GM18499 (cell line): ENCODE measurements around the gene AARSD1.
"Not testable (repeated sequence)": the region's sequence is repeated elsewhere in the genome, so short reads cannot be mapped to it uniquely, and the experiment has no call there.

Experiments used
- ATAC-seq: cut with Tn5 transposase; IDR thresholded peaks from one replicate; pipeline ENCODE4 v1.9.1; 2021; ENCODE audit warnings: moderate number of reproducible peaks; ENCODE audit not compliant: insufficient read depth, unreplicated experiment

The AARSD1 gene

DNA sequence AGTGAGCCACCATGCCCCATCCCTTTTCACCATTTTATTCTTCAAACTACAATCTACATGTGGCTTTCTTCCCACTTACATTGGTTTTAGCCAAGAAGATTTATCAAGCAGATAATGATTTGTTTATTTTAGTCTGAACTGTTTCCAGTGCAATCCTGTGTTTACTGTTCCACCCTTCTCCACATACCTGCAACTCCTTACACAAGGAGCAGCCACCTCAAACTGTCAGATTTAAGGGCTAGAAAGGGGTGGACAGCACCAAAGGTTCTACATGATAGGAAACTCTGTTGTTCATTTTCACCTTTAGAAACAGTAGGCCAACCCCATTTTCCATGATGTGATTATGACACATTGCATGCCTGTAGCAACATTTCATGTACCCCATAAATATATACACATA is 18.0 kb upstream of the AARSD1 start:
- no peak for ATAC-seq

DNA sequence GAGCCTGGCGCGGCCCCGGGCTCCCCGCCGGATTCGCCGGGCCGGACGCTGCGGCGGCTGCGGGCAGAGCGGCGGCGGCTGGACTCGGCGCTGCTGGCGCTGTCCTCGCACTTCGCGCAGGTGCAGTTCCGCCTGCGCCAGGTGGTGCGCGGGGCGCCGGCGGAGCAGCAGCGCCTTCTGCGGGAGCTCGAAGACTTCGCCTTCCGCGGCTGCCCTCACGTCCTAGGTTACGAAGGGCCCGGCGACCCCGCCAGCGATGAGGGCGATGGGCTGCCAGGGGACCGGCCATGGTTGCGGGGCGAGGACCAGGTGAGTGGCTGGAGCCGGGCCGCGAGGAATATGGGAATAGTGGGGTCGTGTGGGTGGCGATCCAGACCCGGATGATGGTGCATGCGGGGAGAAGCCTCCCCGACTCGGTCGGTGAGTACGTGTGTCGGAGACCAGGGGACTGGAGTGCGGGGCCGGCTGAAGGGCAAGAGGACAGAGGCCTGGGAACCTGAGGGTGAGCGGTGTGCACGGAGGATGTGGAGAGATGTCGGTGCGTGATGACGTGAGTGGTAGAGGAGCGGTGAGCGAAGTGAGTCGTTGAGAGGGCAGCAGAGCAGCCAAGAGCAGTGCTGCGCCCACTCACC is 16.6 kb upstream of the AARSD1 start:
- no peak for ATAC-seq

DNA sequence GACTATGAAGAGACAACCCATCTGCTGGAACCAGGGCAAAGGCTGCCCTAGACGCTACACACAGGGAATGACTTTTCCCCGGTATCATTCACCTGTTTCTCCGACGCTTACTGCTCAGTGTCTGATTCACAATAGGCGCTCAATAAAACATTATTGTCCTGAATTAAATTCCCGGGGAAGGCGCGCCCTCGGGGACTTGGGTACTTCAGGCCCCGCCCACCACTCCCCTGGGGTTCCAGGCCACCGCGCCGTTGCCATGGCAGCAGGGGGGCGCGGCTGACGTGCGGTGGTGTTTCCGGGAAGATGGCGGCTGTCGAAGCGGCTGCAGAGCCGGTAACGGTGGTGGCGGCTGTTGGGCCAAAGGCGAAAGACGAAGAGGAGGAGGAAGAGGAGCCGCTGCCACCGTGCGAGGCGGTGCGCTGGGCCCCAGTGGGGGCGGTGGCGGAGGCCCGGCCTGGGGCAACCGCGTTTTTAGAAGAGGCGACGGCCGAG is 16.1 kb upstream of the AARSD1 start, which contains the start of gene RUNDC1:
RUNDC1 (plus strand) TSS at position 292 of the 492 bp plus-strand sequence; CDS start at position 304, 12 bp downstream.
- ATAC-seq, result no peak

DNA sequence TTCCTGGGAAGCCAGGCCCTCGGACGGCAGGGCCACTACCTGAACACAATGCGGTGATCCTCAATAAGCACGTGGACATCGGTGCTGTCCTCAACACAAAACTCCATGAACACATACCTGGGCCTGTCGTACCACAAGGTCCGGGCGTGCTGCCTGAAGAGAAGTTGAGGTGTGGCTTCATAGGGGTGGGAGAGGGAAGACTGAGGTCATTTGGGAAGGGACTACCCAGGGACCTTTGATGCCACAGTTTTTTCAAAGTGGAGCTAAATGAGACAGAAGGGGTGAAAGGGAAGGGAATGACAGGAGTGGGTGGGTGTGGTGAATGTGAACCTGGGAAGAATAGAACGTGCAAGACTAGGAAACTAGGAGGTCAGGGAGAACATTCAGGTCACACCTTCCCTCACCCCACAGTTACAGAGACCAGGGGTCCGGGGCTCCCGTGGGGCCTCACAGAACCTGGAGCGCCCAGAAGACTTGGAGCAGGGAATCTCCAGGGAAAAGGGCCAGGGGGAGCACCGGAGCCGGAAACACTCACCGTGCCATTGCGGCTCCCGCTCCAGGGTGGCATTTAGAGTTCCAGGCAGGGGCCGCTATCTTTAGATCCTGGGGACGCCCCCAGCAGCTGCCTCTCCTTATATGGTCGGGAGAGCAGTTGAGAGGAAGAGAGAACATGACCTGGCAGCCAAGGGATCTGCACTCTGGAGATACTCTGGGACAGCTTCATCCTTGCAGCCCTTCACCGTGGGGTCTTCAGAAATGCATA is 15.4 kb upstream of the AARSD1 start, which contains the start of gene PTGES3L:
PTGES3L (minus strand) TSS at position 570 of the 763 bp plus-strand sequence; CDS start at position 543, 27 bp downstream.
- no peak for ATAC-seq

DNA sequence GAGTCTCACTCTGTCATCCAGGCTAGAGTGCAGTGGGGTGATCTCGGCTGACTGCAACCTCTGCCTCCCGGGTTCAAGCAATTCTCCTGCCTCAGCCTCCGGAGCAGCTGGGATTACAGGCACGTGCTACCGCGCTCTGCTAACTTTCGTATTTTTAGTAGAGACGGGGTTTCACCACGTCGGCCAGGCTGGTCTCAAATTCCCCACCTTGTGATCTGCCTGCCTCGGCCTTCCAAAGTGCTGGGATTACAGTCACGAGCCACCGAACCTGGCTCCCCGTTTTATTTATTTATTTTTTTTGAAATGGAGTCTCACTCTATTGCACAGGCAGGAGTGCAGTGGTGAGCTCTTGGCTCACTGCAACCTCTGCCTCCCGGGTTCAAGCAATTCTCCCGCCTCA is 11.4 kb upstream of the AARSD1 start:
- not testable (repeated sequence) for ATAC-seq

DNA sequence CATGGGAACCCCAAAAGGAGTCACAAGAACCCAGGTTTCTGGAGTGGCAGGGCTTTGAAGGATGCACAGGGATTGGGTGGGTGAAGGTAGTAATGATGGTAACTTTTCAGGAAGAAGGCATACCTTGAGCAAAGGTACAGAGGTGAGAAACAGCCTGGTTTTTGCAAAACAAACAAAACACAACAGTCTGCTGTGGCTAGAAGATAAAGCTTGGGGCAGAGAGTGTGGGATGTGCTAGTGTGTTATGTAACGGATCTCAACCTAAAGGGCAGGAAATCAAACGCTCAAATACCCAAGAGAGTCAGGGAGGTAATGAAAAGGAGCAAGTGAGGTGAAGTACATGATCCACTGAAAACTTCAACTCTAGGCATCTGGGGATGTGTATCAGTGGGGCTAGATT is 11.0 kb upstream of the AARSD1 start:
- ATAC-seq, result no peak

DNA sequence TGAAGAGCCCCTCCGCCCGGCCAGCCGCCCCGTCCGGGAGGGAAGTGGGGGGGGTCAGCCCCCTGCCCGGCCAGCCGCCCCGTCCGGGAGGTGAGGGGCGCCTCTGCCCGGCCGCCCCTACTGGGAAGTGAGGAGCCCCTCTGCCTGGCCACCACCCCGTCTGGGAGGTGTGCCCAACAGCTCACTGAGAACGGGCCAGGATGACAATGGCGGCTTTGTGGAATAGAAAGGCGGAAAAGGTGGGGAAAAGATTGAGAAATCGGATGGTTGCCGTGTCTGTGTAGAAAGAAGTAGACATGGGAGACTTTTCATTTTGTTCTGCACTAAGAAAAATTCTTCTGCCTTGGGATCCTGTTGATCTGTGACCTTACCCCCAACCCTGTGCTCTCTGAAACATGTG is 9.1 kb upstream of the AARSD1 start:
- not testable (repeated sequence) for ATAC-seq

DNA sequence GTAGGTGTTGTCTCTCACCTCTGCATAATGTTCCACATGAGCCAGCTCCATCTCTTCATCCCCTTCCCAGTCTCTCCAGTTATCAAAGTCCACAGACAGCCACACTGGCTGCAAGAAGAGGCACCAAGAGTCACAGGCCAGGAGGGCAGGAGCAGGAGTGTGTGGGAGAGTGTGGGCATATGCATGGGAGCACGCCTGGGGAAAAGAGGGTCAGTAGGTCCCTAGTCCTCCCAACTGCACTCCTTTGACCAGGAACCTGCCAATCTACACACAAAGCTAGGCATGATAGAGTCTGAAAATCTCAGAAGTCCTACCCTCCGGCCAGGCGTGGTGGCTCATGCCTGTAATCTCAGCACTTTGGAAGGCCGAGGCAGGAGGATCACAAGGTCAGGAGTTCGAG is 7.3 kb upstream of the AARSD1 start:
- ATAC-seq, result no peak

DNA sequence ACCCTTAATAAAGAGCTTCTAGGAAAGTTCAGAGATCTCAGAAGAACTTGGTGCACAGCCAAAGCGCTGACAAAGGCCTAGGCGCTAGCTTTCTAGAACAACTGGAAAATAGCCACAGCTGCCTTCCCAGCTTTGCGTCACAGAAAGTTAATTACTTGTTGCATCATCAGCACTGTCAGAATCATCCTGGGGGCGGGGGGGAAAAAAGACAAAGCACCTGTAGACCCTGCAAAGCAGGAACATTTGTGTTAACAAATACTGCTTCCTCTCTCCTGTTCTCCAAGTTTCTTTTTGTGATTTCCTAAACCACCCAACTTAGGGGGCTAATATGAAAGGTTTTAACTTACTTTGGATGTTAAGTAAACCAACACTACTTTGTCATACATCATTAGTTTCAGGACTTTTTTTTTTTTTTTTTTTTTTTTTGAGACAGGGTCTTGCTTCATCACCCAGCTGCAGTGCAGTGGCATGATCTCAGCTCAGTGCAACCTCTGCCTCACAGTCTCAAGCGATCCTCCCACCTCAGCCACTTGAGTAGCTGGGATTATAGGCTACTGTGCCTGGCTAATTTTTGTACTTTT is 4.8 kb upstream of the AARSD1 start:
- ATAC-seq, result no peak

DNA sequence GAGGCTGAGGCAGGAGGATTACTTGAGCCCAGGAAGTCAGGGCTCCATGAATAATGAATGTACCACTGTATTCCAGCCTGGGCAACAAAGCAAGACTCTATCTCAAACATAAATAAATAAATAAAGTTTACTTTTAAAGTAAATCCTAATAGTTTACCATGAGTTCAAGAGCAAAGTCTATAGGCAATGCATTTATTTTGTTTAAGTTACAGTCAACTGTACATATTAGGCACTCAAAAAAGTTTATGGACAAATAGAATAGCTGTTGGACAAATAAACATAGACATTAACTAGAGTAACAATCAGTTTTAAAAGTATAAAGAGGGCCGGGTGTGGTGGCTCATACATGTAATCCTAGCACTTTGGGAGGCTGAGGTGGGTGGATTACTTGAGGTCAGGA is 3.7 kb upstream of the AARSD1 start:
- ATAC-seq, result no peak

DNA sequence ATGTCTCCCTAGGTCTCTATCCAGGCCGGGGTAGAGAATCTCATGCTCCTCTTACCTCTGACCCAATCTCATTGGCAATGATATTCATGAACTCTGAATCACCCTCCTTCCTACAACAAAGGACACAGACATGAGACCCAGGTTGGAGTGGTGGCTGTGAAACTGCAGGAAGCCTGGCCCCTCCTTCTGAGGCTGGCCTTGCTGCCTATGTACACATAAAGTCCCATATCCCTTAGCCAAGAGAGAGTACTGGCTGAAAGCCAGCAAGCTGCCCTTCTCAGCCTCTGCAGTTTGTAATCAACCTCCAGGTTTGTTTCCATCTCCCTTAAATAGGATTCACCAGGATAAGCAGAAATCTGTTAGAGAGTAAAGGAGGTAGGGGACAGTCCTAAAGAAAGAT is 10.6 kb downstream of the AARSD1 start:
- ATAC-seq, result no peak

DNA sequence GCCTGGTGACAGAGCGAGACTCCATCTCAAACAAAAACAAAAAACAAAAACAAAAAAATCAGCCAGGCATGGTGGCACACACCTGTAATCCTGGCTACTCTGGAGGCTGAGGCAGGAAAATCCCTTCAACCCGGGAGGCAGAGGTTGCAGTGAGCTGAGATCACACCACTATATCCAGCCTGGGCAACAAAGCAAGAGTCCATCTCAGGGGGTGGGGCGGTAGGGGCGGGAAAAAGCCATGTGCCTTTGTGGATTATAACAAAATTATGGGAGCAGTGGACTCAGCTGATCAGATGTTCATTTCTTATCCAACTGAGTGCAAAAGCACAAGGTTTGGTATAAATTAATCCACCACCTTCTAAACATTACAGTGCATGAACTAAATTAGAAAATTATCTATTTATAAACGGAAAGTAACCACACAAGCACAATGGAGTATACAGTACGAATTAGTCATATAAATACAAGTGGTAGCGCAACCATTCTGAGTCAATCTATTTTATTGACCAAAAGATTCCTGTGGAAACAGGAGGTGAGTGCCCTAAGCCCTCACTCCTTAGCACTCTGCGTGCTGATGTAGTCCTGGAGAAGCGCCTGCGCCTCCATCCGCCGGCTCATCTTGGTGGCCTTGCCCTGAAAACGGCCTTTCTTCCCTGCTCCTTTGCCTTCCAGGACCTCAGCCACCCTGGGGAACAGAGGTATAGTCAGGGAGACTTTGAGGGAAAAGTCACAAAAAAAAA is 14.0 kb downstream of the AARSD1 start:
- no peak for ATAC-seq

DNA sequence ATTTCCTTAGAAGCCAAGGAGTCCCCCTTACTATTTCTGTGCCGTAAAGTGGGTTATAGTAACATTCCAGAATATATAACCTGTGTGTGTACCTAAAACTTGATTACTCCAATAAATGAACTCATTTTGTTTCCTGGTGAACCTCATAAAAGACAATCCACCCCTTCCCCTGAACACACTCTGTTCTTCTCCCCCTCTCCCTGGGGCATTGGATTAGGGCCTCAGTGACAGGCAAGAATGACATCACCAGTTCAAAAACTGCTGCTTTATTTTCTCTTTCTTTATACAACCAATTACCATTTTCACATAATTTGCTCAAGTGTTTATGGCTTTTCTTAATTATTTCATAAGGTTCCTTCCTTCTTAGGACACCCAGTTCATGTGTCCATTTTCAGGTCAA is 17.4 kb downstream of the AARSD1 start:
- no peak for ATAC-seq

DNA sequence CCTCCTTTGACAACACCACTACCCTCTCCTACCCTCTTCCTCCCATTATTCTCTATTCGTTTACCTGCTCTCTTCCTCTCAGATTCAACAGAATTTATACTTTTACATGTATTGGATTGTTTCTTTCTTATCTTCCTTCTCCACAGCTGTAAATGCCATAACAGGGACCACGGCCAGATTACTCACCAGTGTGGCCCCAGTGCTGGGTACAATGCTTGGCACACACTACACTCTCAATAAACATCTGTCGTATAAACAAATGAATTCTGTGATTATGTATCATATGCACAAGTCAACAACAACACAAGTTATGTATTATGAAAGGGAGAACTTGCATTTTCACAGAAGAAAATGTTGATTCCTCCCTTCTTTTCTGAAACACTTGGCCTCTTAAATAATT is 20.0 kb downstream of the AARSD1 start:
- no peak for ATAC-seq

DNA sequence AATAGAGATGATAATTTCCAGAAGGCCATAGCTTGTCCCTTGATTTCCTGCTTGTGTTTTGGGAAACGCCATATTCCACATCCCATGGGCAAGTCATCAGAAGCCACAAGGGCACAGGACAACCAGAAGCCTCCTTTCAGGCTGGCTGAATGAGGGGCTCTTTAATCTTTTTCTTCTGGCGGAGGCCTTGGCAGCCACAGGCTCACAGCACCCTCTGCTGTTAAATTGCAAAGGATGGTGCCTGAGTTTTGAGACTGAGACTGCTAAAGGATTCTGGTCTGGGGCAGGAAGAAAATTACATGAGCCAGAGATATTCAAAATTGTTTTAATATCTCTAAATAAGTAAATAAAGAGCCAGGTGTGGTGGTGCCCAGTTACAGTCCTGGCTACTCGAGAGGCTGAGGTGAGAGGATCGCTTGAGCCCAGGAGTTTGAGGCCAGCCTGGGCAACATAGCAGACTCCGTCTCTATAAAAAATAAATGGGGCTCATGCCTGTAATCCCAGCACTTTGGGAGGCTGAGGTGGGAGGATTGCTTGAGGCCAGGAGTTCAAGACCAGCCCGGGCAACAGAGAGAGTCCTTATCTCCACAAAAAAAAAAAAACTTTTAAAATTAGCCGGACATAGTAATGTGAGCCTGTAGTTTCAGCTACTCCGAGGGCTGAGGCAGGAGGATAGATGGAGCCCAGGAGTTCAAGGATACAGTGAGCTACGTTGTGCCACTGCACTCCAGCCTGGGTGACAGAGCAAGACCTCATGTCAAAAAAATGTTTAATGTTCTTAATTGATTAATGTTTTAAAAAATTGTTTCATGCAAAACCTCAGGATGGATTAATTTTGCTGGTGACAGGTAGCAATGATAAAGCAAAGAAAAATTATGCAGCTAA is 26.3 kb downstream of the AARSD1 start:
- no peak for ATAC-seq

DNA sequence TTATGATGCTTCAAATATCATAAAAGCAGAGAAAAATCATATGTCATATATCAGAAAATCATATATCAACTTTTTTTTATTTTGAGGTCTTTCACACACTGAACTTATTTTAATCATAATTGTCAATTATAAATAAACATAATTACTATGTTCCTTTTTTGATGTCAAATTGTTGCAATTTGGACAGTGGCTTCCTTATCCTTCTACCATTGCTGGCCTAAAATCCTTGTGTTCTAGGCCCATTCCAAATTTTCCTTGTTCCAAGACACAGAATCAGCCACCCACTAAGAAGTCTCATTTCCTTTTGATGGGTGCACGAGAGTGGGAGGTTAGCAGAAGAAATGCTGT is 34.8 kb downstream of the AARSD1 start:
- ATAC-seq, result no peak

DNA sequence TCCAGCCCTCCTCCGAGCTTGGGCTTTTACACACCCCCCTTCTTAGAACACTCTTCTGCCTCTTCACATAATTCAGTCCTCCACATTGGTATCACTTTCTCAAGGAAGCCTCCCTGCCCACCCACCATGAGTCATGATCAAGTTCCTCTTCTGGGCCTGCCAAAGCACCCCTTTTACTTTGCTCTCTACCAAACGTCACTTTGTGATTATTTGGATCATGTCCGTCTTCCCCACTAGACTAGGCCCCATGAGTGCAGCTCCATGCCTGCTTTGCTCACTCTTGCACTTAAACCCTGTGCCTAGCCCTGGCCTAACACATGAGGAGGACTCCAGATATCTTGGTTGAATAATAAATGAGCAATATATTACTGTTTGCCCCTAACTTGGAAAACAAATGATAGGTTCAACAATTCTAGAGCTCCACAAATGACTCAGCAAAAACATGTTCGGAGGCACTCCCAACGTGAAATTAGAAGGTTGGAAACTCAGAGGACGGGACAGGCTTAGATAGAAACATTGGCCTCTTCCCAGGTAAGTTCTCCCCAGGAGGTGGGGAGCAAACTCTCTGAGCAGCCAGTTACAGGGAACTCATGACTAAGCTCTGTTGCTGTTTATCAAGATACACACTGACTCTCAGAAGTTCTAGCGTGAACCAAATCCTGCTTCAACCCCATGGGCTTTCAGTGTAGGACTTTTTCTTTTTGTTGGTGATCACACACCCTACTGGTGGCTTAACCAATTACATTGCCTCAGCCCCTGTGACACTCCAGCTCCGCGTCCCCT is 35.3 kb downstream of the AARSD1 start:
- ATAC-seq, result no peak

DNA sequence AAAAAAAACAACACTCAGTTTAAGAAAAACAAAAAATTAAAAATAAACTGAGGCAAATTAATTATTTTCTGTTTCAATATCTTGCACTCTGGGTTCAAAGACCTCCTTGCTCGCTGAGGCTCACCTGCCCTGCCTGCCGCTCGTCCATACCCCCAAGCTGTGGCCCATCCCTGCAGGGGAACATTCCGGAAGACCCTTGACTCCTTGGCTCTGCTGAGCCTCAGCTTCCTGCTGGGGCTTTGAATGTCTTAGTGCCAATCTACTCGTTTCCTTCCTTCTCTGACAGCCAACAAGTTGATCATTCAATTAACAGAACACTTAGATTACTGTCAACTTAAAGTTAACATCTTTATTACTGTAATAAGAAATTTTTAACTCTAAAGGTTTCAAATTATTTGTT is 39.4 kb downstream of the AARSD1 start:
- no peak for ATAC-seq

DNA sequence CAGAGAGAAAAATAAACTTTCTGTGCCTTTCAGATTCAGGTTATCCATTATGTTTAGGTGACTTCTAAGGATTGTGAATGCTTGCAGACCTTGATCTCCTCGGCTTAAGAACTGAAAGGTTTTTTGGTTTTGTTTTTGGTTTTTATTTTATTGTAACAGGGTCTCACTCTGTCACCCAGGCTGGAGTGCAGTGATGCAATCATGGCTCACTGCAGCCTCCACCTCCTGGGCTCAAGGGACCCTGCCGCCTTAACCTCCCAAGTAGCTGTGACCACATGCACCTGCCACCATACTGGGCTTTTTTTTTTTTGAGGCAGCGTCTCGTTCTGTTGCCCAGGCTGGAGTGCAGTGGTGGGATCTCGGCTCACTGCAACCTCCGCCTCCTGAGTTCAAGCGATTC is 40.8 kb downstream of the AARSD1 start:
- not testable (repeated sequence) for ATAC-seq
